Mammary epithelial cell (primary cell): ENCODE data around the gene KRI1.

Experiments
- EZH2 ChIP-seq: IDR thresholded peaks from 2 replicates; pipeline ENCODE4 v1.6.1; 2012; ENCODE audit warnings: low read length, inconsistent platforms, borderline replicate concordance
- TF ChIP-seq, protein P1 (sequence below), 2 donors: IDR thresholded peaks in 1 of 2; conservative IDR thresholded peaks in 1 of 2; 2 replicates each; pipeline ENCODE4 v1.5.1; 2011 to 2012; ENCODE audit warnings: inconsistent platforms in 2 of 2, low read length in 2 of 2, mild to moderate bottlenecking in 2 of 2, control low read depth in 1 of 2, low read depth in 1 of 2; ENCODE audit not compliant: insufficient read depth in 1 of 2; ENCODE audit errors: extremely low read depth in 1 of 2

DNA sequence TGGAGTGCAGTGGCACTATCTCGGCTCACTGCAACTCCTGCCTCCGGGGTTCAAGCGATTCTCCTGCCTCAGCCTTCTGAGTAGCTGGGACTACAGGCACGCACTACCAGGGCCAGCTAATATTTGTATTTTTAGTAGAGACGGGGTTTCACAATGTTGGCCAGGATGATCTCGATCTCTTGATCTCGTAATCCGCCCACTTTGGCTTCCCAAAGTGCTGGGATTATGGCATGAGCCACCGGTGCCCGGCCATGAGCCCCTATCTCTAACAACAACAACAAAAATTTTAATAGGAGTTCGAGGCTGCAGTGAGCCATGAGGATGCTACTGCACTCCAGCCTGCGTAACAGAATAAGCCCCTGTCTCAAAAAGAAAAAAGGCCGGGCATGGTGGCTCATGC, 16.3 kb upstream of the KRI1 start:
- TF ChIP-seq, protein P1, sequence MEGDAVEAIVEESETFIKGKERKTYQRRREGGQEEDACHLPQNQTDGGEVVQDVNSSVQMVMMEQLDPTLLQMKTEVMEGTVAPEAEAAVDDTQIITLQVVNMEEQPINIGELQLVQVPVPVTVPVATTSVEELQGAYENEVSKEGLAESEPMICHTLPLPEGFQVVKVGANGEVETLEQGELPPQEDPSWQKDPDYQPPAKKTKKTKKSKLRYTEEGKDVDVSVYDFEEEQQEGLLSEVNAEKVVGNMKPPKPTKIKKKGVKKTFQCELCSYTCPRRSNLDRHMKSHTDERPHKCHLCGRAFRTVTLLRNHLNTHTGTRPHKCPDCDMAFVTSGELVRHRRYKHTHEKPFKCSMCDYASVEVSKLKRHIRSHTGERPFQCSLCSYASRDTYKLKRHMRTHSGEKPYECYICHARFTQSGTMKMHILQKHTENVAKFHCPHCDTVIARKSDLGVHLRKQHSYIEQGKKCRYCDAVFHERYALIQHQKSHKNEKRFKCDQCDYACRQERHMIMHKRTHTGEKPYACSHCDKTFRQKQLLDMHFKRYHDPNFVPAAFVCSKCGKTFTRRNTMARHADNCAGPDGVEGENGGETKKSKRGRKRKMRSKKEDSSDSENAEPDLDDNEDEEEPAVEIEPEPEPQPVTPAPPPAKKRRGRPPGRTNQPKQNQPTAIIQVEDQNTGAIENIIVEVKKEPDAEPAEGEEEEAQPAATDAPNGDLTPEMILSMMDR (conservative IDR thresholded peaks at IDR 0.05 in 1 of 2, IDR thresholded peaks at IDR 0.05 in 1 of 2; ENCODE audit: extremely low read depth in 1 of 2, insufficient read depth in 1 of 2, low read depth in 1 of 2, low read length in 2 of 2): no peak
- no peak for TF ChIP-seq EZH2
